Measurements from ENCODE around the gene CACNB2. TPM values are rescaled to one million over a fixed set of nuclear protein-coding genes. Genes with fewer than 3 reads are reported as not detected.
"Not testable (repeated sequence)": the region's sequence is repeated elsewhere in the genome, so short reads cannot be mapped to it uniquely, and the experiment has no call there.

Gene CACNB2
- total RNA-seq, 1 donor from 2014 or later: 7.6 TPM

DNA sequence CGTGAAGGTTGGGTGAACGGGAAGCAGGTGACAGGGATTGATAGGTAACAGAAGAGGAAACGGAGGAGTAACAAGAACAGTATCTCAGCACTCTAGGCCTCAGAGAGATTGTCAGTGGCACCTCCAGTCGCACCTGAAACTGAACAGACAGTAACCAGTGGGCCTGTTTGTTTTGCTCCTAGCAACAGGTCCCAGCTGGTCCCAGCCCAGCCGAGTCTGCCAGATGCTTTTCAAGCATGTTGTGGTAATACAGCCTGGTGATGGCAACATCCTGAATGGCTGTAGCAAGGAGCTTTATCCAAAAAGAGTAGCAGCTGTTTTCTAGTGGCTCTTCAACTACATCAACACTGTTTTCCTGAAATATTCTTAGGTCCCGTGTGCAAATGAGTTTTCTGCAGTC is 4.7 kb downstream of the CACNB2 start:
- no peak for DNase-seq (ENCODE audit: extremely low spot score, unreplicated experiment)
- TF ChIP-seq, protein P1, sequence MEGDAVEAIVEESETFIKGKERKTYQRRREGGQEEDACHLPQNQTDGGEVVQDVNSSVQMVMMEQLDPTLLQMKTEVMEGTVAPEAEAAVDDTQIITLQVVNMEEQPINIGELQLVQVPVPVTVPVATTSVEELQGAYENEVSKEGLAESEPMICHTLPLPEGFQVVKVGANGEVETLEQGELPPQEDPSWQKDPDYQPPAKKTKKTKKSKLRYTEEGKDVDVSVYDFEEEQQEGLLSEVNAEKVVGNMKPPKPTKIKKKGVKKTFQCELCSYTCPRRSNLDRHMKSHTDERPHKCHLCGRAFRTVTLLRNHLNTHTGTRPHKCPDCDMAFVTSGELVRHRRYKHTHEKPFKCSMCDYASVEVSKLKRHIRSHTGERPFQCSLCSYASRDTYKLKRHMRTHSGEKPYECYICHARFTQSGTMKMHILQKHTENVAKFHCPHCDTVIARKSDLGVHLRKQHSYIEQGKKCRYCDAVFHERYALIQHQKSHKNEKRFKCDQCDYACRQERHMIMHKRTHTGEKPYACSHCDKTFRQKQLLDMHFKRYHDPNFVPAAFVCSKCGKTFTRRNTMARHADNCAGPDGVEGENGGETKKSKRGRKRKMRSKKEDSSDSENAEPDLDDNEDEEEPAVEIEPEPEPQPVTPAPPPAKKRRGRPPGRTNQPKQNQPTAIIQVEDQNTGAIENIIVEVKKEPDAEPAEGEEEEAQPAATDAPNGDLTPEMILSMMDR (conservative IDR thresholded peaks at IDR 0.05): no peak
- no peak overlapping the region for H3K27ac Mint-ChIP-seq
- H3K4me1 Mint-ChIP-seq (ENCODE audit: unreplicated experiment): peaks cover 23% of the 10 kb centered on the region
- H3K9me3 Mint-ChIP-seq: no peaks in the 10 kb centered on the region
- peaks cover 39% of the 10 kb centered on the region for H3K27me3 Mint-ChIP-seq
- H3K36me3 Mint-ChIP-seq: no peaks in the 10 kb centered on the region
- H3K4me3 Mint-ChIP-seq: no peak overlapping the region

DNA sequence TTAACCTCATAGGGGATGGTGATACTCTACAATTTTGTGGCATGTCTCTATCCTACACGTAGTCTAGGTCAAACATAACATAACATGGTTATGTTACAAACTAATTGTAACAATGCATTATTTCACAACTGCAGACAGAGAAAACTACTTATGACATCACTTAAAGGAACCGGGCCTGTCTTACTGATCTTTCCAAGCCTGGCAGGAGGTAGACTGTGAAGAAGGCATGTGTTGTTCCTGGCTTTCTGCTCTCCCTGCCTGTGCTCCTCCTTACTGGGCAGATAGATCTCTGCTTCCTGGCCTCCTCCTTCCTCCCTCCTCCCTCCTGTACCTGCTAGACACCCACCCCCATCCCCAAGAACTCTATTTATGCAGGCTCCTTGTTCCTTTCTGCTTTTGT is 5.4 kb downstream of the CACNB2 start:
- Mint-ChIP-seq H3K9me3 (no peaks in the 10 kb centered on the region), H3K27ac (no peak overlapping the region), H3K27me3 (peaks cover 37% of the 10 kb centered on the region), H3K36me3 (no peaks in the 10 kb centered on the region), H3K4me1 (ENCODE audit: unreplicated experiment) (peaks cover 23% of the 10 kb centered on the region), H3K4me3 (no peak overlapping the region)
- DNase-seq (ENCODE audit: extremely low spot score, unreplicated experiment): no peak
- TF ChIP-seq, protein P1 (conservative IDR thresholded peaks at IDR 0.05): no peak

DNA sequence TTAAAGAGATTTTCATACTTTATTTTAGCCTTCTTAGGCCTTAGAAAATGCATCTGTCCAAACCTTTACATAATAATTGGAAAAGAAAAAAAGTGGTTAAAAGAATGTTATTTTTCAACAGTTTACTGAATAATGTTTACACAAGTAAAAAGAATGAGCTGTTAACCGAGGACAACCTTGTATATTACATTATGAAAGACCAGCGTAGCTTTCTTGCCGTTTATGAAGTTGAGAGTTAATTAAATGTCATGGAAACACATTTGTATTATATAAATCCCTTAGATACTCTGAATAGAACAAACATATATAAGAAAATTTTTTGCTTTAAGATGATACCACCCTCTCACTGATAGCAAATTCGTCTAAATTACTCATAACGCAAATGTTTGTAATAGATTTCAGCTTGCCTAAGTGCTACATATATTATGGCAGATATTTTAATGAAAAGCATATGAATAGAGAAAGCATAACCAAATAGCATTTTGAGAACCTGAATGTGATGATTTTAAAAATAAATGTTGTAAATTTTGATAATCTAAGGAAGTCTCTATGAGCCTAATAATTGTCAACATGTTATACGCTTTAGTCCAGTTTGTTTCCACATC is 9.1 kb downstream of the CACNB2 start:
- Mint-ChIP-seq H3K27ac (no peak overlapping the region), H3K36me3 (no peaks in the 10 kb centered on the region), H3K9me3 (no peaks in the 10 kb centered on the region), H3K4me3 (no peak overlapping the region), H3K27me3 (peaks cover 17% of the 10 kb centered on the region), H3K4me1 (ENCODE audit: unreplicated experiment) (peaks cover 11% of the 10 kb centered on the region)
- TF ChIP-seq, protein P1 (conservative IDR thresholded peaks at IDR 0.05): no peak
- DNase-seq (ENCODE audit: extremely low spot score, unreplicated experiment): no peak

DNA sequence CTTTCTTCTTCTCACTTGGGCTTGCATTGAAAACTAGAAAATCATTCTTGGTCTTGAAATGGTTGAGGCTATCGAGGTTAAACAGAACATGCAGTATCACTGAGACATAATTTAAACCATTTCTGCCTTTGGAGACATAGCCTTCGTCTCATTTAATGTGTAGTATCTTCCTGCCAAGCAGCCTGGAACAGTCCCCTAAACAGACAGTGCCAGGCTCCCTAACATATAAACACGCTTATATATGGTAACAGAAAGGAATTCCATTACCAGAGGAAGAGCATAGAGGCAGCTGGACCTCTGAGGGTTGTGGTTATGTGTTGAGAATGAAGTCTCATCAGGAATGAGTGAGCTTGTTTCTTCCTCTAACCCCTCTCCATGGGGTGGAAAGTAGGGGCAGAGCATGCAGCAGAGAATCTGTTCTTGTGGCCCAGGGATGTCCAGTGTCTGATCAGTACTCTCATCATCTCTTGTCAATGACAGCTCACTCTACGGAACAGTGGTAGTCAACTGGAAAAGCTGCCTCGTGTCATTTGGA is 11.2 kb downstream of the CACNB2 start:
- Mint-ChIP-seq H3K27ac (no peak overlapping the region), H3K9me3 (no peaks in the 10 kb centered on the region)
- TF ChIP-seq, protein P1 (conservative IDR thresholded peaks at IDR 0.05): no peak

DNA sequence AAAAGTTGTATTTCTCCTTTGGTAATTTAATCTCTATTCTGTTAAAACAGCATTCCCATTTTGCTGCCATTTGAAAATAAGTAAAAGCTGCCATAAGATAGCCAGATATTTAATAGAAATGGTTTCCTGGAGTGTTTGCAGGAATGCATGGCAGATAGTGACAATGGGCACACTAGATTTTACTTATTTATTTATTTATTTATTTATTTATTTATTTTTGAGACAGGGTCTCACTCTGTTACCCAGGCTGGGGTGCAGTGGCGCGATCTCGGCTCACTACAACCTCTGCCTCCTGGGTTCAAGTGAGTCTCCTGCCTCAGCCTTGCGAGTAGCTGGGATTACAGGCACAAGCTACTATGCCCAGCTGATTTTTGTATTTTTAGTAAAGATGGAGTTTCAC is 13.2 kb downstream of the CACNB2 start:
- not testable (repeated sequence) for H3K4me3 Mint-ChIP-seq; H3K4me1 Mint-ChIP-seq (ENCODE audit: unreplicated experiment); DNase-seq (ENCODE audit: extremely low spot score, unreplicated experiment); H3K9me3 Mint-ChIP-seq; H3K27ac Mint-ChIP-seq; H3K27me3 Mint-ChIP-seq; H3K36me3 Mint-ChIP-seq

More for the DNA sequence above, 11.2 kb downstream of the CACNB2 start:
- no peak for DNase-seq (ENCODE audit: extremely low spot score, unreplicated experiment)
- Mint-ChIP-seq H3K27me3 (peaks cover 5% of the 10 kb centered on the region), H3K4me1 (ENCODE audit: unreplicated experiment) (no peaks in the 10 kb centered on the region), H3K4me3 (no peak overlapping the region), H3K36me3 (no peaks in the 10 kb centered on the region)

DNA sequence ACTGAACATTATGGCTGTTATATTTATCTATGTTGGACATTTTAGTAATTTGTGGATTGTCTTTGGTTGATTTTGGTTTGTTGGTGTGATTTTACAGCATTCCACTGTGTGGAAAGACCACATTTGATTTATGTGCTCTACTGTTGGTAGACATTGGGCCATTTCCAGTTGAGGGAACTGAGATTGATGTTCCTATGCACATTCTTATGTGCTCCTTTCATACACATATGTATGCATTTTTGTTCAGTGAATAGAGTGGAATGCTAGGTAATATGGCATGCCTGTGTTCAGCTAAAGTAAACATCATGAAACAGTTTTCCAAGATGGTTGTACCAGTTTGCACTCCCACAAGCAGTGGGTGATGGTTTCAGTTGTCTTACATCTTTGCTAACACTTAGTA is 15.1 kb downstream of the CACNB2 start:
- Mint-ChIP-seq H3K4me3 (no peak overlapping the region), H3K9me3 (no peaks in the 10 kb centered on the region), H3K36me3 (no peaks in the 10 kb centered on the region)

DNA sequence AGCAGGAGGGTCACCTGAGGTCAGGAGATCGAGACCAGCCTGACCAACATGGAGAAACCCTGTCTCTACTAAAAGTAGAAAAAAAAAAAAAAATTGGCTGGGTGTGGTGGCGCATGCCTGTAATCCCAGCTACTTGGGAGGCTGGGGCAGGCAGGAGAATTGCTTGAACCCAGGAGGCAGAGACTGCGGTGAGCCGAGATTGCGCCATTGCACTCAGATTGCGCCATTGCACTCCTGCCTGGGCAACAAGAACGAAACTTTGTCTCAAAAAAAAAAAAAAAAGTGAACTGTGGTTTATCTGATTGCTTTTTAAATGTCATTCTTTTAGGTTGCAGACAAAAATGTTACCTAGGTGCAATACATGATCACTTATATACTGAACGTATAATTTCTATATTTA is 16.6 kb downstream of the CACNB2 start:
- not testable (repeated sequence) for H3K27me3 Mint-ChIP-seq; DNase-seq (ENCODE audit: extremely low spot score, unreplicated experiment); H3K27ac Mint-ChIP-seq; H3K36me3 Mint-ChIP-seq; H3K4me1 Mint-ChIP-seq (ENCODE audit: unreplicated experiment); H3K4me3 Mint-ChIP-seq; H3K9me3 Mint-ChIP-seq

More for the DNA sequence above, 15.1 kb downstream of the CACNB2 start:
- TF ChIP-seq, protein P1 (conservative IDR thresholded peaks at IDR 0.05): no peak
- Mint-ChIP-seq H3K27ac (no peak overlapping the region), H3K27me3 (peaks cover 5% of the 10 kb centered on the region), H3K4me1 (ENCODE audit: unreplicated experiment) (no peaks in the 10 kb centered on the region)
- no peak for DNase-seq (ENCODE audit: extremely low spot score, unreplicated experiment)
